ENCODE measurements around the gene PSTPIP2.

- TF ChIP-seq POLR2A (IDR thresholded peaks at IDR 0.05; ENCODE audit: low read depth, low read length) (no peak), POLR2AphosphoS5 (IDR thresholded peaks at IDR 0.05; ENCODE audit: low read depth, low read length) (no peak)
These were observed 109.2 kb downstream of the PSTPIP2 start for GRCh38 chr18:45962866-45963265.
